ENCODE measurements around the gene NOL4. TPM values are rescaled to one million over a fixed set of nuclear protein-coding genes. Genes with fewer than 3 reads are reported as not detected.
"Not testable (repeated sequence)": the region's sequence is repeated elsewhere in the genome, so short reads cannot be mapped to it uniquely, and the experiment has no call there.

The NOL4 gene
- not detected in 2 replicates for total RNA-seq (2014; rRNA removed; shearing (Covaris generic))

GRCh38 chr18:34224423-34225217, at the start of gene NOL4:
Gene NOL4, minus strand, starts transcription at chr18:34224913. Its CDS starts 1,660 bp downstream, at chr18:34223253.
- no peak for DNase-seq (ENCODE audit: low spot score)

GRCh38 chr18:34266029-34266428, 41.3 kb upstream of the NOL4 start:
- not testable (repeated sequence) for DNase-seq (ENCODE audit: low spot score)

GRCh38 chr18:34261865-34262780, 37.4 kb upstream of the NOL4 start:
- no peak for DNase-seq (ENCODE audit: low spot score)

GRCh38 chr18:34258176-34258575, 33.5 kb upstream of the NOL4 start:
- no peak for DNase-seq (ENCODE audit: low spot score)

GRCh38 chr18:34251919-34252318, 27.2 kb upstream of the NOL4 start:
- DNase-seq (ENCODE audit: low spot score): no peak

GRCh38 chr18:34248727-34249126, 24.0 kb upstream of the NOL4 start:
- no peak for DNase-seq (ENCODE audit: low spot score)

GRCh38 chr18:34242739-34243138, 18.0 kb upstream of the NOL4 start:
- no peak for DNase-seq (ENCODE audit: low spot score)

GRCh38 chr18:34233781-34234388, 9.2 kb upstream of the NOL4 start:
- not testable (repeated sequence) for DNase-seq (ENCODE audit: low spot score)

- DNase-seq (ENCODE audit: low spot score): no peak
Observed at GRCh38 chr18:34225218-34225553, 473 bp upstream of the NOL4 start.

GRCh38 chr18:34223893-34224422, 755 bp downstream of the NOL4 start:
- DNase-seq (ENCODE audit: low spot score): no peak

- no peak for DNase-seq (ENCODE audit: low spot score)
Observed at GRCh38 chr18:34223164-34223892, 1.4 kb downstream of the NOL4 start.

- DNase-seq (ENCODE audit: low spot score): no peak
Observed at GRCh38 chr18:34222307-34223163, 2.2 kb downstream of the NOL4 start.

GRCh38 chr18:34221971-34222306, 2.8 kb downstream of the NOL4 start:
- DNase-seq (ENCODE audit: low spot score): no peak

GRCh38 chr18:34220081-34220815, 4.5 kb downstream of the NOL4 start:
- DNase-seq (ENCODE audit: low spot score): no peak

- DNase-seq (ENCODE audit: low spot score): no peak
Observed at GRCh38 chr18:34219651-34220050, 5.1 kb downstream of the NOL4 start.

- no peak for DNase-seq (ENCODE audit: low spot score)
Observed at GRCh38 chr18:34212511-34212910, 12.2 kb downstream of the NOL4 start.

- DNase-seq (ENCODE audit: low spot score): no peak
Observed at GRCh38 chr18:34207344-34207851, 17.3 kb downstream of the NOL4 start.

- no peak for DNase-seq (ENCODE audit: low spot score)
Observed at GRCh38 chr18:34203866-34204265, 20.8 kb downstream of the NOL4 start.

- no peak for DNase-seq (ENCODE audit: low spot score)
Observed at GRCh38 chr18:34196256-34196655, 28.5 kb downstream of the NOL4 start.
